HFFc6 (cell line): ENCODE results near the gene TCEAL4. TPM values are rescaled to one million over a fixed set of nuclear protein-coding genes. Genes with fewer than 3 reads are reported as not detected.

ENCODE experiments used
- DNase-seq: peaks from one replicate; pipeline ENCODE4 v3.0.0-alpha.2; 2018
- H3K27ac Mint-ChIP-seq: 2 replicates; pipeline ENCODE4 v1.8.0; 2020; ENCODE audit warnings: mild to moderate bottlenecking, mixed read lengths
- H3K27me3 Mint-ChIP-seq: 2 replicates; pipeline ENCODE4 v1.8.0; 2021; ENCODE audit warnings: mild to moderate bottlenecking, moderate library complexity, mixed read lengths; ENCODE audit not compliant: insufficient read depth
- H3K36me3 Mint-ChIP-seq: 2 replicates; pipeline ENCODE4 v1.8.0; 2021; ENCODE audit warnings: low read depth, mixed read lengths
- H3K4me1 Mint-ChIP-seq: 2 replicates; pipeline ENCODE4 v1.8.0; 2020; ENCODE audit warnings: low read depth, mixed read lengths
- H3K4me3 Mint-ChIP-seq: 2 replicates; pipeline ENCODE4 v1.8.0; 2020; ENCODE audit warnings: mild to moderate bottlenecking, moderate library complexity, mixed read lengths
- H3K9me3 Mint-ChIP-seq: 2 replicates; pipeline ENCODE4 v1.8.0; 2020; ENCODE audit warnings: mild to moderate bottlenecking, mixed read lengths
- CTCF ChIP-seq: fragments of 200-600 bp; sonication (generic); IDR thresholded peaks from 2 replicates; pipeline ENCODE4 v1.5.0; 2021; ENCODE audit warnings: antibody characterized with exemption, mild to moderate bottlenecking
- total RNA-seq, 6 experiments: library from RNA; stranded (reverse); fragmentation: NEBNext Ultra II Directional; extraction: Animal tissue kit (Norgen Biotek cat#: 25700); gene quantifications; 2 replicates in 1 of 6; 3 replicates in 5 of 6; pipeline ENCODE4 v1.2.3, GENCODE V29; 2021

The TCEAL4 gene
- total RNA-seq, 6 experiments from 2014 or later, result 92.4 to 119 (median 118) TPM

GRCh38 chrX:103539695-103540094, 45.6 kb upstream of the TCEAL4 start:
- H3K4me1 Mint-ChIP-seq, result peaks cover 55% of the 10 kb centered on the region
- no peak for TF ChIP-seq CTCF
- no peaks in the 10 kb centered on the region for H3K27me3 Mint-ChIP-seq

DNA sequence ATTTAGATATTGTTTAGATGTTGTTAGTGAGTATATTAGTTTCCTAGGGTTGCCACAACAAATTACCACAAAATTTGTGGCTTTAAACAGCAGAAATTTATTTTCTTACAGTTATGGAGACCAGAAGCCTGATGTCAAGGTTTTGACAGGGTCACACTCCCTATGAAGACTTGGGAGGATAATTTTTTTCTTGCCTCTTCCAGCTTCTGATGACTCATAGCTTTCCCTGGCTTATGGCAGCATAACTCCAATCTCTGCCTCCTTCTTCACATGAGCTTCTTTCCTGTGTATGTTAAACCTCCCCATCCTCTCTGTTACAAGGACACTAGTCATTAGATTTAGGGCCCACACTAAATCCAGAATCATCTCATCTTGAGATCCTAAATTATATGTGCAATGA, 45.2 kb upstream of the TCEAL4 start:
- no peak for DNase-seq
- peaks cover 50% of the 10 kb centered on the region for H3K4me1 Mint-ChIP-seq
- no peak overlapping the region for H3K4me3 Mint-ChIP-seq

More at GRCh38 chrX:103539695-103540094, 45.6 kb upstream of the TCEAL4 start:
- no peaks in the 10 kb centered on the region for H3K36me3 Mint-ChIP-seq
- H3K9me3 Mint-ChIP-seq, result no peaks in the 10 kb centered on the region
- no peak for DNase-seq
- peak overlapping the region; percentile 70 for H3K27ac Mint-ChIP-seq
- no peak overlapping the region for H3K4me3 Mint-ChIP-seq

GRCh38 chrX:103549916-103550315, 35.4 kb upstream of the TCEAL4 start:
- H3K27ac Mint-ChIP-seq, result peak overlapping the region; percentile 56
- DNase-seq, result no peak
- no peaks in the 10 kb centered on the region for H3K9me3 Mint-ChIP-seq
- H3K36me3 Mint-ChIP-seq, result no peaks in the 10 kb centered on the region
- H3K27me3 Mint-ChIP-seq, result no peaks in the 10 kb centered on the region; the same call in 1 of the 2 replicates
- TF ChIP-seq CTCF, result no peak
- peaks cover 9% of the 10 kb centered on the region for H3K4me1 Mint-ChIP-seq
- peak overlapping the region; percentile 6; the same call in 1 of the 2 replicates for H3K4me3 Mint-ChIP-seq

More for the DNA sequence above, 45.2 kb upstream of the TCEAL4 start:
- Mint-ChIP-seq H3K9me3 (no peaks in the 10 kb centered on the region), H3K27me3 (no peaks in the 10 kb centered on the region), H3K27ac (peak overlapping the region; percentile 52), H3K36me3 (no peaks in the 10 kb centered on the region)
- no peak for TF ChIP-seq CTCF

DNA sequence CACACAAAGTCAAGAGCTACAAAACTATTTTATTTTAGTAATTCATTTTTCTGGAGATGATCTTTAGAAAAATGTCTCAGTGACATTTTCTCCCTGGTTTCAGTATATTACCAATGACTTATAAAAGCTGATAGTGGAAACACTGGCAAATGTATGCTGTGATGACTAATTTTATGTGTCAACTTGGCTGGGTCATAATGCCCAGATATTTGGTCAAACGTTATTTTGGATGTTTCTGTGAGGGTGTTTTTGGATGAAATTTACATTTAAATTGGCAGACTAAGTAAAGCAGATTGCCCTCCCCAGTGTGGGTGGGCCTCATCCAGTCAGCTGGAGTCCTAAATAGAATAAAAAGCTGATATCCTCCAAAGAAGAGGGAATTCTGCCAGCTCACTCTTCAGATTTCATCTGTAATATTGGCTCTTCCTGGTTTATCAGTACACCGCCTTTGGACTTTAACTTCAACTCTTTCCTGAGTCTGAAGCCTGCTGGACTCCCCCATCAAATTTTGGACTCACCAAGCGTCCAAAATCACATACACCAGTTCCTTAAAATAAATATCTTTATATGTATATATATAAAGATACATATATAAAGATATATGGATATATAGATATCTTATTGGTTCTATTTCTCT, 34.8 kb upstream of the TCEAL4 start:
- H3K4me3 Mint-ChIP-seq, result peak overlapping the region; percentile 6; the same call in 1 of the 2 replicates
- H3K27ac Mint-ChIP-seq, result peak overlapping the region; percentile 56
- no peaks in the 10 kb centered on the region for H3K9me3 Mint-ChIP-seq
- H3K4me1 Mint-ChIP-seq, result peaks cover 9% of the 10 kb centered on the region
- H3K36me3 Mint-ChIP-seq, result no peaks in the 10 kb centered on the region
- no peak for DNase-seq
- no peaks in the 10 kb centered on the region; the same call in 1 of the 2 replicates for H3K27me3 Mint-ChIP-seq
- TF ChIP-seq CTCF, result no peak

GRCh38 chrX:103552236-103552635, 33.1 kb upstream of the TCEAL4 start:
- H3K4me3 Mint-ChIP-seq, result no peak overlapping the region

More at GRCh38 chrX:103552236-103552635, 33.1 kb upstream of the TCEAL4 start:
- no peak for TF ChIP-seq CTCF
- Mint-ChIP-seq H3K27me3 (no peaks in the 10 kb centered on the region; the same call in 1 of the 2 replicates), H3K36me3 (no peaks in the 10 kb centered on the region), H3K9me3 (no peaks in the 10 kb centered on the region), H3K4me1 (peaks cover 9% of the 10 kb centered on the region), H3K27ac (no peak overlapping the region)
- no peak for DNase-seq
